HK-2 (cell line): Measurements from ENCODE around the gene MEGF6.

Experiments
- DNase-seq: peaks from one replicate; pipeline ENCODE4 v3.0.0-alpha.2; 2018; ENCODE audit not compliant: unreplicated experiment

The MEGF6 gene

DNA sequence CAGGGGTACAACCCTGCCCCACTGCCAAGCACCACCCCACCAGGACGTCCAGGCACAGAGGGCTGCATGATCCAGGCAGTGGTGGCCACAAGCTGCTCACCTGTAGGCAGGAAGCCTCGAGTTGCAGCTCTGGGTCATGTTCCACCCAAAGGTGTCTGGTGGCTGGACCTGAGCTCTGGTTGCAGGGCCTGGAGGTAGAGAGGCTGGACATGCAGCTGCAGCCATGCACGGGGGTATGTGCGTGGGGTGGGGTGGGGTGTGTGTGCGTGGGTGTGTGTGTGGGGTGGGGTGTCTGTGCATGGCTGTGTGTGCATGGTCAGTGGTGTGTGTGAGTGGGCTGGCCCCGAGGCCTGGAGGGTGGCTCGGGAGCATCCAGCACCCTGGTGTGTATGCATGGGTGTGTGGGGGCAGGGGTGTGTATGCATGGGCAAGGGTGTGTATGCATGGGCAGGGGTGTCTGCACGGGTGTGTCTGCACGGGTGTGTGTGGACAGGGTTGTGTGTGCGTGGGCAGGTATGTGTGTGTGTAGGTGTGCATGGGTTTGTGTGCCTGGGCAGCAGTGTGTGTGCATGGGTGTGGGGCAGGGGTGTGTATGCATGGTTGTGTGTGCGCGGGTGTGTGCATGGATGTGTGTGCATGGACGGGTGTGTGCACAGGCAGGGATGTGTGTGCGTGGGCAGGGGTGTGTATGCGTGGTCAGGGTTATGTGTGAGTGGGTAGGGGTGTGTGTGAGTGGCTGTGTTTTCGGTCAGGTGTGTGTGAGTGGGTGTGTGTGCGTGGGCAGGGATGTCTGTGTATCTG lies 141.3 kb downstream of the MEGF6 start:
- DNase-seq: no peak

DNA sequence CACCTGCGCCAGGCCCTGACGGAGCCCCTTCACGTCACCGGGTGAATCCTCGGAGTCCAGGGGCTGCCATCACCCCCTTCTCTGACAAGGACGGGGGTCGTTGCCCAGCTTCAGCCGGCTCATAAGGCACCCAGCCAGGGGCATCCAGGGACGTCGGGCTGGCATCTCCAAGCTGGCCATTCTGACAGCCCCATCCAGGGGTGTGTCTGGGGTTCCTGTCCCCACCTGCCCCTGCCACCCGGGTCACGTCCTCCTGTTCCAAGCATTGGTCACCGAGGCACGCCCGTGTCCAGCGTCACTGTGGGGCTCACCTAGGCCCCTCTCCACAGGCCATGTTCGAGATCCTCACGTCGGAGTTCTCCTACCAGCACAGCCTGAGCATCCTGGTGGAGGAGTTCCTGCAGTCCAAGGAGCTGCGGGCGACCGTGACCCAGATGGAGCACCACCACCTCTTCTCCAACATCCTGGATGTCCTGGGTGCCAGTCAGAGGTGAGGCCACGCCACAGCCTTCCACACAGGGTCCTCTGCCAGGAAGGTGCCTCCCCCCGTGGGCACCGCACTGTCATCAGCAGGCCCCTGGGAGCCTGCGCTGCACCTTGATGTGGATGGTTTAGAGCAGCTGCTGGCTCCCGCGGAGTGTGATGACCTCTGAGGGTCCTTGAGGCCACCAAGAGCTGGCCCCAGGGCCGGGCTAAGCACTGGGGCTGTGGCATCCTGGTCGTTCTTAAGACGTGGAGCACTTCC lies 142.0 kb downstream of the MEGF6 start:
- no peak for DNase-seq

DNA sequence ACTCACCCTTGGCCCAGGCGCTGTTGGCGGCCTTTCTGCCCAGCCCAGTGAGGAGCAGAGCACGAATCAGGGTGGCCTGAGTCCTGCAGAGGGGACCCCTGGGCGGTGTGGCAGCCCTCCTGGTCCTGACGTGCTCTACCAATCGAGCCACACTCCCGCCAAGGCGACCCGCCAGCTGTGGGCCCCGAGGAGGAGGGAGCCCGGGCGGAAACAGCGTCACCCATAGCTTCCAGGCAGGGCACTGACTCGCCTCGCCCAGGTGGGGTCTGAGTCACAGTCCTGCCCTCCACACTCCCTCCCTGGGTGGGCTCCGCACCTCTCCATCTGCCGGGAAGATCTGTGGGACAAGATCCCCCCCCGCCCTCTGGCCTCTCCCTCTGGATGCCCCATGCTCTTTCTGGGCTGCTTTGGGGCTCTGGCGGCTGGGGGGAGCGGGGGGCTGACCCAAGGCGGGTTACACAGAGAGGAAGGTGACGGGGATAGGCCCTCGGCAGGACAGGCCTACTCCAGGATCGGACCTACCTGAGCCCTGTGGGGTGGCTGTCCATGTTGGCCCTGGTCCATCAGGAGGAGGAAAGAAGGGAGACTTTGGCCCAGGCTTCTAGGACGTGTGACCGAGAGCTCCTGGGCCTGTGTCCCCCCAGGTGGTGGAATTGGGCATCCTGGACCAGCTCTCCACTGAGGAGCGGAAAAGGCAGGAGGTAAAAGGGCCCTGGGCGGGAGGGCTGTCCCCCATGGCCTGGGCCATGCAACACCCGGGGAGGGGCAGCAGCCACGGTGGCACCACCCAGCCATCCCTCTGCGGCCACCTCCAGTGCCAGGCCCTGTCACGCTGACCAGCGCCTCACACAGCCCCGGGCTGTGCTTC lies 142.8 kb downstream of the MEGF6 start:
- DNase-seq: no peak

DNA sequence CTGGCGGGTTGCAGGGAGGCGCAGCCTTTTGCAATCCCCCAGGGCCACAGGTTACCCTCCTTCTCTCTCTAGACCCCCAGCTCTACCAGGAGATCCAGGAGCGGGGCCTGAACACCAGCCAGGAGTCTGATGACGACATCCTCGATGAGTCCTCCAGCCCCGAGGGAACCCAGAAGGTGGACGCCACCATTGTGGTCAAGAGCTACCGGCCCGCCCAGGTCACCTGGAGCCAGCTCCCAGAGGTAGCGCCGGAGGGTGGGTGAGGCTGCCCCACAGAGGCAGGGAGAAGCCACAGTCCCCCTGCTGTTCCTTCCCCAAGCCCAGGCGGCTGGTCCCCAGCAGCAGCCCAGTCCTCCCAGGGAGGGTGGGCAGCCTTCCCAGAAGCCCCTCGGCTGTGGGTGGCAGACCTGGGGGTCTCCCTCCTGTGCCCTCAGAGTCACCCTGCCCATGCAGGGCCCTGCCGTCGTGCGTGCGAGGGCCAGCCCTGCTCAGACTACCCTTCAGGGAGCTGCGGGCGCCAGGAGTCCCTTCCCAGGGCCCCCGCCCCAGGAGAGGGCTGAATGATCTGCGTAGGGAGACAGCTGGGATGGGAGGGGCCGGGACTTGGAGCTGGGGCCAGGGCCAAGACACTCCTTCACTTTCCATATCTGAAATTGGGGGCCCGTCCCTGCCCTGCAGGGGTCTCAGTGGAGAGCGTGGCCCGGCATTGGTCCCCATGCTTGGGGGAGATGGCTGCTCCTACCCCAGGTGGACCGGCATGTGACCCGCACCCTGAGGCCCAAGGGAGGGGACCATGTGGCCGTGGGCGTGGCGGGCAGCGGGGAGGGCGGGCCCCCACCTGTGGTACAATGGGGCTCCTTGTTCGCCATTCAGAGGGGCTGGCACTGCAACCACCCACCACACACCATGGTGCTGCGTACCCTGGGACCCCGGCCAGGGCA lies 143.9 kb downstream of the MEGF6 start:
- peak; percentile 0 for DNase-seq

DNA sequence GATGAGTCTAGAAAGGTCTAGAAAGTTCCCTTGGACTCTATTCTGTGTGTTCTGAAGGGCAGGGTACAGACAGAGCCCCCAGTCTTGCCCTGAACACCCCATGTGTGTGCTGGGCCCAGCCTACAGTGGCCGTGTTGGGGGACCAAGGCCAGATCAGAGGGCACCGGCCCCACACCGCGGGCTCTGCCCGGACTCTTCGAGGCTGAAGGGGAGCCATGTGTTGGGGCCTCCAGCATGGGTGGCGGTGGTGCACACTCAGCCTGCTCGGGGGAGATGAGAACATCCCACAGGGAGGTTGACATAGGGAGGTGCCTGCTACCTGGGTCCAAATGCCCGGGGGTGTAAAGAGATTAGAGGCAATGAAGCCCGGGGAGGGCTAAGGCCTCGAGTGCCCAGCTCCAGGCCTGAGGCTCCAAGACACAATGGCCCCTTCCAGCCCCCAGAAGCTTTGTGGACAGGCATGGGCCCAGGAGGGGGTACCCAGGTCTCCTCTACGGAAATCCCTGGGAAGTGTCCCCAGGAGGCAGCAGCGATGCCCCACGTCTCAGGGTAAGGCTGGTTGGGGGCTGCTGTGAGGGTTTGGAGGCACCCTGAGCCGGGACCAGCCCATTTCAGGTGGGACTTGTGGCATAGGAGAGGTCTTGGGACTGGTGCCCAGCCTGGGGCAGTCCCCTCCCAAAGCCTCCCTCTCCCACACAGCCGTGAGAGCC lies 144.8 kb downstream of the MEGF6 start:
- DNase-seq: no peak

DNA sequence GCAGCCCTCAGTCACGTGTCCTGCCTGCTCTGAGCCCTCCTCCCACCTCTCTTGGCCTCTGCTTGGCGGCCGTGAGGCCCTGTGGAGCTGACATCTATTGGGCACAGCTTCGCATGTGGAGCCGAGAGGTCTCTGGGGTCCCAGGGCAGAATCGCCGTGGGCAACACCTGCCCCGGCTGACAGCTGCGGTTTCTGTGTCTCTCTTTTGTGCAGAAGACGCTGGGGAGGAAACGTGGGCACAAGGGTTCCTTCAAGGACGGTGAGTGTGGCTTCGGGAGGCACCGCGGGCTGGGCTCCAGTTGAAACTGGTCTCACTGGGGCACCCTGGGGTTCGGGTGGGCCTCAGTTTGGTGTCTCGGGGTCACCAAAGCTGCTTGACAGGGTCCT lies 145.4 kb downstream of the MEGF6 start:
- DNase-seq: no peak

DNA sequence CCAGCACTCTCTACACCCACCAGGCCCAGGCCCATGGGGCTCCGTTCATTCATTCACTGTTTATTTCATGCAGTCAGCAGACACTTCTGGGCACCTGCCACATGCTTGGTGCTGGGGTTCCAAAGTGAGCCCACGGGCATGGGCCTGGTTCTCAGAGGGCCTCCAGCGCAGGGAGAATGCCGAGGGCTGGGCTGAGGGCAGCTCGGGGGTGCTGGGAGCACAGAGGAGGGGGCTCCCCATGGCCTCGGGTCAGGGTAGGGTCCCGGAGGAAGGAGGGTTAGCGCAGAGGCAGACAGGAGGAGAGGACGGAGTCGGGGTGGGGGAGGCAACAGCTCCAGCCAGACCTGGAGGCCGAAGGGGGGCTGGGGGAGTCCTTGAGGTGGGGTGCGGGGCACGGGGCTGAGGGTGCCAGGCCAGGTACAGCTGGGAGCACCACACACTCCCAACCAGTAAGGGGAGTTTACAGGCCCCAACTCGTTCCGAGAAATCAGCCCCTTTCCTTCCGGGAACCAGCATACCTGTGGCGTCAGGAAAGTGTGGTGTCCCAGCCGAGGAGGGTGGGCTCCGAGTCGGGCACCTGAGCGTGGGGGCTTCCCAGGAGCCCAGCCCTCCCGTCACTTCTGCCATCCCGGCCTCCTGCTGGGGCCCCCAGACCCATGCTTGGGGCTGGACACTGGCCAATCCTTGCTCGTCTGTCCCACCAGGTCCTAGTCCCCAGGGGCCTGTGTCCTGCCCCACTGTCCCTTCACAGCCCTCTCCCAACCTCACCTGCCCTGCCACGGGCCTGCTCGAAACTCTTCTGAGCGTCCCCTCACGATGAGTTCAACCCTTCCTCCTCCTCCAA lies 146.0 kb downstream of the MEGF6 start:
- DNase-seq: no peak

DNA sequence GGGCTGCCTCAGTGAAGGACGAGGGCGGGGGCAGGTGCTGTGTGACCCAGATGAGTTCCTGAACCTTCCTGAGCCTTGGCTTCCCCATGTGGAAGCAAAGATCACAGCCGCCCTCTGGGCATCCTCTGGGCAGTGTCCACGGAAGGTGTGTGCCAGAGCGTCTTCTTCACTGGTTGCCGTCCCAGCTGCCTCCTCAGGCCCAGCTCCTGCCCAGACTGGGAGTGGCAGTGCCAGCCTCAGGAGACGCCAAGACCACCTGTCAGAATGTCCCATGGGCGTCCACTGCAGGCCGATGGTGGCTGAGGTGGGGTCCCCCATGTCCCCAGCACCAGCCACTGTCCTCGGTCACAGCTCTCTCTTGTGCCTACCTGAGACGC lies 146.7 kb downstream of the MEGF6 start:
- no peak for DNase-seq

DNA sequence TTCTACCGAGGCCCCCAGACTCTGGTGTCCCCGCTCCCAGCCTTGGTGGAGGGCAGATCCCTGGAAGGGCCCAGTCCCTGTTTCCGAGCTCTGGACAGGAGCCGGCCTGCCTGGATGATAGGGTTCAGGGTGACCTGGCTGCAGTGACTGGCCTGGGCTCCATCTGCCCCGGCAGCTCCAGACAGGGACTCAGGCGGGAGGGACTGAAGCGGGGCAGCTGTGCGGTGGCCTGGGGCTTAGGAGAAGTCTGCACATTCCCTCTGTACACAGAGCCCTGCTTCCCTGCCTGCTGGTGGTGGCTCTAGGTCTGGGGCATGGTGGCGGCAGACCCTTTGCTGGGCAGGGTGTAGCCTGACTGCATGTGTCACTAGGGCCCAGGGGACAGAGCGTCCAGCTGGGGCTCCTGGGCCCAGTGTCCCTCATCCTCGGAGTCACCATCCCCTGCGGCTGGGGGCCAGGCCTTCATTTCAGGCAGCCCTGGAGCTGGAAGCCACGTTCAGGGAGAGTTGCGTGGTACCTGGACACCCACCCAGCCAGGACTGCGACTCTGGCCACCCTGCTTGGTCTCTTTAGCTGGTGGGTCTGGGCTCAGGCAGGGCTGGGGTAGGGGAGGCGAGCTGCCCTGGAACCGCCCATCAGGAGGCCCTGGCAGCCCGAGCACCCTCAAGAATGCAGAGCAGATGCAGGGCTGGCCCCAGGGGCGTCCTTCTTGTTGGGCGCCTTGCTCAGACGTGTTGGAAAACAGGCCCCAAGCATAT lies 147.2 kb downstream of the MEGF6 start:
- no peak for DNase-seq

DNA sequence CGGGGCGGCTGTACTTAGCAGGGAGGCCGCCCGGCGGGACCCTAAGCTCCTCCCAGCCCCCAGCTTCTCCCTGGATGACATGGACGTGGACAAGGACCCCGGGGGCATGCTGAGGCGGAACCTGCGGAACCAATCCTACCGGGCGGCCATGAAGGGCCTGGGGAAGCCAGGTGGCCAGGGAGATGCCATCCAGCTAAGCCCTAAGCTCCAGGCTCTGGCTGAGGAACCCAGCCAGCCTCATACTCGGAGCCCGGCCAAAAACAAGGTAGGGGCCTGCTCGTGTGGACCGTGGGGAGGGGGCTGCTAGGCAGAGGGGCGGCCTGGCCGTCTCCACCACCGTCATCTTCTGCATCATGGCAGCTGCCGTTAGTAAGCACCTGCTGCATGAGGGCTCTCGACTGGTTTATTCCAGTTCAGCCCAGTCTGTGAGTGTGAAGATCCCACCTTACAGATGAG lies 147.9 kb downstream of the MEGF6 start:
- no peak for DNase-seq

DNA sequence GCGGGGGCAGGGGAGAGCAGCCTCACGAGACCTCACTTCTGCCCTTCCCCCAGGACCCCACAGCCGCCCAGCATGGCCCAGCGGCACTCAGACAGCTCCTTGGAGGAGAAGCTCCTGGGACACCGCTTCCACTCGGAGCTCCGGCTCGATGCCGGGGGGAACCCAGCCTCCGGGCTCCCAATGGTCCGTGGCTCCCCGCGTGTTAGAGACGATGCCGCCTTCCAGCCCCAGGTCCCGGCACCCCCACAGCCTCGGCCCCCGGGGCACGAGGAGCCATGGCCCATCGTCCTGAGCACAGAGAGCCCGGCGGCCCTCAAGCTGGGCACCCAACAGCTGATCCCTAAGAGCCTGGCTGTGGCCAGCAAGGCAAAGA lies 148.3 kb downstream of the MEGF6 start:
- no peak for DNase-seq

DNA sequence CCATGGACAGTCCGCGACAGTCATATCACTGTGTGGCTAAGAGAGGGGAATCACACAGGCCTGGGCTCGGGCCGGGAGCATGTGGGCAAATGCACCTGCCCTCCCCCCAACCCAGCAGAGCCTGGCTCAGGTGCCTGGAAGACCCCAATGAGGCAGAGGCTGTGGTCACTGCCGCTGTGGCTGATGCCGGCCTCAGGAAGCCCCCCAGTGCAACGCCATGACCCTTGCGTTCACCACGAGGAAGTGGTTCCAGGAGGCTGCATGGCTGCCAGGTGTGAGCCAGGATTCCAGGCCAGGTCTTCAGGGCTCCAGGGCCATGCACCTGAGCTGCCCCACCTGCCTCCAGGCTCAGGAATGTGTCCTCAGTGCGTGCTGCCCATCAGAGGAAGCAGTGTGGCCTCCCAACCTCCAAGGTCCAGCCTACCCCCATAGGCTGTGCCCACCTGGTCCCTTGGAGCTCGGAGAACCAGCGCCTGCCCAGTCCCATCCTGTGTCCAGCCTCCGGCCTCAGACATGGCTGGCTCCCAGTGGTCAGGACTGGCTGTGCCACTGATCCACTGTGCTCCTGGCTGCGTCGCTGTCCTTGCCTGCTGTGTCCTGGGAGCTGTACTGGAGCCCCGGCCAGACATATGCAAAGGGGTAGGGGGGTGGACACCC lies 148.8 kb downstream of the MEGF6 start:
- DNase-seq: no peak

DNA sequence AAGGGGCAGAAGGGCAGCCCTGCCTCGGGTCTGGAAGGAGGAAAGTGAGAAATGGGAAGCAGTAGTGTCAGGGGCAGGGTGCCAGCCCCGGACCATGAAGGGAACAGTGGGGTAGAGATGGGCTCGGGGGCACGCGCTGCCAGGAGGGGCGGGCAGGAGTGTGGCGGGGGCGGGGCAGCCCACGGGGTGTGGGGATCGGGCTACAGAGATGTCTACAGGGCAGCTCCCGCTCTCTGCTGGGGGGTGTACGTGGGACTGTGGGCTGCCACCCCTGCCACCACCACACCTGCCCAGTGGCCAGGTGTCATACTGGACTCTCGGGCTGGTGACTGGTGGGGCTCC lies 149.4 kb downstream of the MEGF6 start:
- no peak for DNase-seq

DNA sequence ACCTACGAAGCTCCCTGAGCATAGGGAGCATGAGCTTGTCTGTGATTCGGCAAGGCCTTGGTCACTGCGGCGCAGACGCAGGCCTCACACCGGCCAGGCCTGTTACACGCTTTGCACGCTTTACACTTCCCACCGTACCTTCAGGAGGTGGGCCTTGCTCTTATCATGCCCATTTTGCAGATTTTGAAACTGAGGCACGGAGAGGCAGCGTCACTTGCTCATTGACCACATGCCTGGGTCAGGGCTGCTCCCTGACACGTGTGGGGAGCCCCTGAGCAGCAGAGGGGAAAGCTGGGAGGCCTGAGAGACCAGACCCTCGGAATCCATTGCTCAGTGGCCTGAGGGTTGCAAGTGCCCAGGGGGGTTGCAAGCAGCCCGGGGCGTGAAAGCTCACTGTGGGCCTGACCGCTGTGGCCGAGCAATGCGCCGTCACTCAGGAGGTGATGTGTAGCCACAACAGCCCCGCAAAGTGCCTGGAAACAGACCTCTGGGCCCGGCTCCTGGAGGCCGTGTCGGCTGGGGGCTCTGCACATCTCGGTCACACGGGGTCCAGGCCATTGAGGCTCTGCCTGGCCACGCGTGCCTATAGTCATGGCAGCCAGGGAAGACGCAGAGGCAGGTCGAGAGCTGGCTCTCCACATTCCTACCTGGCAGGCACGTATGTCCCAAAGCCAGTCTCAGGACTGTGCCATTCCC lies 149.9 kb downstream of the MEGF6 start:
- DNase-seq: no peak

DNA sequence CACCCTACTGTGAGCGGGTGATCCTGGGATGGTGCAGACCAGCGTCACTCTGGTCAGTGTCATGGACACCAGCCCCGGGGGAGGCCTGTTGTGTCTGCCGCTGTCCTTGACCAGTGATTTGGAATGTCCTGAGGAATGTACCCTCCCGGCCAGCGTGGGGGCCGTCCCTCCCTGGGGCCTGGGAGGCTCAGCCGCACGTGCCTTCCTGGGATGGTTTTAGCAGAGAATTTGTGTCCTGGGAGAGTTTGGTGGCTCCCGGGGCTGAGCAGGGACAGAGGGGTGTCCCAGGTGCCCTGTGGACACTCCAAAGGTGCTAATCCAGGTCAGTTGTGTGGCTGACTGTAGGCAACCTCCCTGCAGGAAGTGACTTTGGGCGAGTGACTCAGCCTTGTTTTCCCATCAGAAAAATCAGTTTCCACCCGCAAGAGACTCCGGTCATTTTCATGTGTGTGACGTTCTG lies 150.6 kb downstream of the MEGF6 start:
- DNase-seq: peak; percentile 67

DNA sequence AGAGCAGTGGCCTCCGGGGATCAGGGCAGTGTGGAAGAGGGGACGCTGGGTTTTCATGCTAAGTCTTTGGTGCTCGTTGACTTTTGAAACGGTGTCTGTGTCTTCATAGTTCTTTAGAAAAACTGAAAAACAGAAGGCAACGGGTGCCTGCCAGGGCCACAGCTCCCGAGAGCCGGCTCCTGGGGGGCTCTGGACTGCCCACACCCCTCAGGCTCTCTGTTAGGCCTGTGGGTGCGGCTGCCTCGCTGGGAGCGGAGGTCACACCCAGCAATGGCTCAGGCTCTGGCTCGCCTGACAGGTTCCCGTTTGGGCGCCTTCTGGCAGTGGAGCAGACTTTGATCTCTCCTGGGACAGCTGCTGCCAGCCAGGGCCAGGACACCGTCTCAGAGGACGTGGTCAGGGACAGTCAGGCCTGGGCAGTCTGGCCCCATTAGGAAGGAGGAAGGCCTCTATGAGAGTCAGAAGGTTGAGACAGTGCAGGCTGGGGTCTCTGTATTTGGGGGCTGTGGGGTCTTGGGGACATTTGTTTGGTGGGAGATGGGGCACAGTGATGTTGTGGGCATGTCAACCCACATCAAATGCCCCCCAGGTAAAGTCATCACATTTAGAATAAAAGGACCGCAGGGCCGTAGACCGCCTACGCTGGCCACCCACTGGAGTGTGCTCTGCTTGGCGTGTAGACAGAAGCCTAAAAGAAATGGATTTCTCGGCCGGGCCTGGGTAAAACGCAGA lies 151.2 kb downstream of the MEGF6 start:
- DNase-seq: no peak
